22Rv1 (cell line): ENCODE results near the gene CHRNB2.

Experiments
- CTCF ChIP-seq: fragments of 450-650 bp; IDR thresholded peaks from 2 replicates; pipeline ENCODE4 v1.5.1; 2017; ENCODE audit warnings: mild to moderate bottlenecking
- ZFX ChIP-seq: fragments of 450-650 bp; IDR thresholded peaks from 2 replicates; pipeline ENCODE4 v1.6.1; 2017; ENCODE audit warnings: antibody characterized with exemption, borderline replicate concordance

GRCh38 chr1:154541231-154541630, 26.3 kb upstream of the CHRNB2 start:
- TF ChIP-seq CTCF (no peak), ZFX (no peak)
